SKM-1 (cell line): ENCODE measurements around the gene SACM1L.
"Not testable (repeated sequence)": the region's sequence is repeated elsewhere in the genome, so short reads cannot be mapped to it uniquely, and the experiment has no call there.

ENCODE experiments used
- DNase-seq: peaks from one replicate; lab custom pipeline; 2025; ENCODE audit not compliant: unreplicated experiment; lab: John Stamatoyannopoulos, UW

Gene SACM1L

DNA sequence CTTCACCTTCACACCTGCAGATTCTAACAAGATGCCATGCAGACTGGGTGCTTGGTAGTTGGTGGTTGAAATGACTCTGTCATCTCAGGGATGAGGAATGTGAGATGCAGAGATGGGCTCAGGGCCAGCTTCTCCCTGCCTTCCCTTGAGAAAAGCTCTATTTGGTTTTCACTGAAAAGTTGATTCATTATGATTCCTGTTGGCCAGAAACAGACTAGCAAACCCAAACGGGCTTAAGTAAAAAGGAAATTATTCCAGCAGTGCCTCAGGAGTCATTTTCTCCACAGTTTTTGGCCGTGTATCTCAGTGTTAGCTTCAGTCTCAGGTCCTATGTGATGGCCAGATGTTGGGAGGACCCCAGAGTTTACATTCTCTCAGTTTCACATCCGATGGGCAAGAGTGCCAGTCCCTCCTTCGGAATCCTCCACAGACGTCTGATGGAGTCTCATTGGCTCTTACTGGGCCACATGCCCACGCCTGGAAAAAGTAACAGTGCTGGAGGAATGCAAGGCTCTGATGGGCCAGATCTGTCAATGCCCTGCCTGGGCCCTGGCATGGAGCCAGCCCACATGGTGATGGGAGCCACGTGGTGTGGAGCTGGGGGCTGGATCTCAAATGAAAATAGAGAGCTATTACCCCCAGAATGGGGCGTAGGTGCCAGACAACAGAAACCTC lies 22.3 kb upstream of the SACM1L start:
- DNase-seq, result no peak

DNA sequence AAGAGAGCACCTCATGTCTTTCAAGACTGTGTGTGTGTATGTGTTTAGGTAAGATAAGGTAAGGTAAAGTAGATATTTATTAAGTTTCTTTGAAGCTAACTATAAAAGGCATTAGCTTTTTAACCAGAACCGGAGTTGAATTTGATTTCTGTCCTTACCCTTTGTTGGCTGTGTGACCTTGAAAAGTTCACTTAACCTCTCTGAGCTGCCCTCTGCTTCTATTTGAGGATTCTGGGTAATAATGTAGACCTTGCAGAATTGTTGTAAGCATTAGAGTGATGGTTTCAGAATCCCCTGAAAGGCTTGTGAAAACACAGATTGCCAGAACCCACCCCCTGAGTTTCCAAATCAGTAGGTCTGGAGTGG lies 21.6 kb upstream of the SACM1L start:
- DNase-seq, result no peak

DNA sequence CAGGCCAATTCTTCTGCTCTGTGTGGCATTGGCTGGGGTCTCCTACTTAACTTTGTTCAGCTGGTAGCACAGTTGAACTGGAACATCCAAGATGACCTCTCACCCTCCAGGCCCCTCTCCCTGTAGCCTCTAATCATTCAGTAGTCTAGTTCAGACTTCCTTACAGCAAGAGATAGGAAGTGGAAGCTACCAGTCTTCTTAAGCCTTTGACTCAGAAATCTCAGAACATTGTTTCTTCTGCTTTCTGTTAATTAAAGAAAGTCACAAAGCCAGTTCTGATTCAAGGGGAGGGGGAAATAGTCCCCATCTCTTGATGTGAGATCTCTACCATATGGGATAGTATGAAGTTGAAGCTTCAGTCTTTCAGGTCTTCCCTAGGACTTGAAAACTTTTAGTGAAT lies 18.8 kb upstream of the SACM1L start:
- DNase-seq, result no peak

DNA sequence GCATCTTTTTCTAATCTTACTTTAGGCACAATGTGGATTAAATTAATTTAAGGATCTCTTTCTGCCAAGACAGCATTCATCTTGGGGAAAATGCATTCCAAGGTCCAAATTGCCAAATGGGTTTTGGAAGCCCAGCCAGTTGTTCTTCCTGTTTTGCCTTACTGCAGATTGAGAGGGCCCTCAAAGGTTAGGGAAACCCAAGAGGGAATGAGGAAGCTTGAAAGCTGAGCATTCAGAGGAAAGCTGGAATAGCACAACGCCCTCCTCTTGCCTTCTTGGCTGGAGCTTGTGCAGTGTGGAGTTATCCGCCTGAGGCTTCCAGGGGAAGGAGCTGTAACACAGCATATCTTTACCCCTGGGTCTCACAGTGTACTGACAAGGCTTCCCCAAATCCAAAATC lies 18.2 kb upstream of the SACM1L start:
- DNase-seq, result no peak

DNA sequence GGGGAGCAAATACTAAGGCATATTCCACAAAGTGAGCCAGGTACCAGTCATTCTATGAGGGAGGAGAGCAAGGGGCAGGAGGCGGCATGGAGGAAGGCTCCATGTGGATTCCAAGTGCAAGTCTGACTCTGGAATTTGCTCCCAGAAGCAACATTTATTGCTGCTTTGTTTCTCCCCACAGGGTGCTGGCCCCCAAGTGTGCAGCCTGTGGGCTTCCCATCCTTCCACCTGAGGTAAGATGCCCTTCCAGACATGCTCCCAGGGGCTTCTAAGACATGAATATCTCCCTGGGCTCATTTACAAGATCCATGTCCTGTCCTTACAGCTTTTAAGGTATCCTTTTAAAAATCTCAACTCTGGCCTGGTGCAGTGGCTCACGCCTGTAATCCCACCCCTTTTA lies 15.9 kb upstream of the SACM1L start:
- DNase-seq, result no peak

DNA sequence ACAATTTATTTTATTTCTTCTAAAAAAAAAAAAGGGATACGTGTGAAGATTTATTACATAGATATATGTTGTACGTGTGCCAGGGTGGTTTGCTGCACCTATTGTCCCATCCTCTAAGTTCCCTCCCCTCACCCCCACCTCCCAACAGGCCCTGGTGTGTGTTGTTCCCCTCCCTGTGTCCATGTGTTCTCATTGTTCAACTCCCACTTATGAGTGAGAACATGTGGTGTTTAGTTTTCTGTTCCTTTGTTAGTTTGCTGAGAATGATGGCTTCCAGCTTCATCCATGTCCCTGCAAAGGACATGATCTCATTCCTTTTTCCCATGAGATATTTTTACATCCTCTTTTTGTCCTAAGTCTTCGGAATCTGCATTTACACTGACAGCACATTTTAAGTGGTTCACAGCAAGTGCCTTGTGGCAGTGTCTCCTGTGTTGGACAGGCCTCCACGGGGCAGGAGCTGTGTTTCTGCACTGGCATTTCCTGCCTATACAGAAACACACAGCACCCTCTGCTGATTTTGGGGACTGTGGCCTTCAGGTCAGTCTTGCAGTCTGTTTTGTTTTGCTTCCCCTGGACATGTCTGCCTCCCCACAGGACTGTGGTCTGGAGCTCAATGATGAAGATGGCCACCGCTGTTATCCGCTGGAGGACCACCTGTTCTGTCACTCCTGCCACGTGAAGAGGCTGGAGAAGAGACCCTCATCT lies 12.7 kb upstream of the SACM1L start:
- no peak for DNase-seq

DNA sequence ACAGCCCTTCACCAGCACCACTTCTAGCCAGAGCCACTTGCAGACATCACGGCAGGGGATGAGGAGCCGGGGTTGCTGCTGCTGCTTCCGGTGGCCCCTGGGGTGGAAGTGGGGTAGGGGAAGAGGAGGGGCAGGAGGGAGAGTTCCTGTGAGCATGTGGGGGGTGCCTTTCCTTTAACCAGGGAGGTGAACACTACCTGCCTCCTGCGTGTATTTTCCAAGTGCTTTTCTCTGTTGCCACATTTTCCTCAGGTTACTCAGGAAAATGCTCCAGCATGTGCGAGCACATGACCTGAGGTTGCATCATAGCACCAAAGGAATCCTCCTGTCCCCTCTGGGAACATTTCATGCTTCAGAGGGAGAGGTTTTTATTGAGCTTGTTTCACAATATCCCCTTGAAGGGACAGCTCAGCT lies 12.2 kb upstream of the SACM1L start:
- peak; percentile 72 for DNase-seq

DNA sequence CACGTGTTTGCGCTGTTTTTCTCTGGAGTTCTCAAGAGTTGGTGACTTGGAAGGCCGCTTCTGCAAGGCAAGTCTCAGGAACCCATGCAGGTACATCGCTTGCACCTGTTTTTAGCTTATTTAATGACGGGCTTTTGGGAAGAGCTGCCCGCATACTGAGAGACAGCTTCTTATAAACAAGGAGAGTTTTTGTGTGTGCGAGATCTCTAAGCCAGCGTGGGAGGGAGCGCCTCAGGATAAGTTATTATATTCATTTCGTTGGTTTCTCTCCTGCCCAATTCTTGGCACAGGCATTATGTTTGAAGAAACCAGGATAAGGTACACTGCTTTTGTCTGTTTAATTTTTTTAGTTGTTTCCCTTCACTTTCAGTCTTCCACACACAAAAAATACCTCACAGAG lies 11.4 kb upstream of the SACM1L start:
- no peak for DNase-seq

DNA sequence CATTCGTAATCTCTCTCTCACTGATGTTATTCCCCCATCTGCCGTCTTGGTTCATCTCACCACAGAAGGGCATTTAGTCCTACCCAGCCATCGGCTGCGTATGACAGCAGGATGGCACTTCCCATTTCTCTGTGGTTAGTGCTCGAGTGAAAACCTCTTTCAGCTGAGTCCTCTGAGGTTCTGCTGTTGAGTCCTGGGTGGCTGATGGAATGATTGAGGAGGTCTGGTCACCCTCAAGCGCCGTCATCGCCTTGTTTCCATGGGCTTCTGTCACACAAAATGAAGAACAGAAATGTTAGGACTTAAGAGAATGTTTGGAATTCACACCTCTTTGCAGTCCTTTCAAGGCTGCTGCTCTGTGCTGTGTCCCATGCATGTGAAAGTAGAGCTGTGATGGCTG lies 9.4 kb upstream of the SACM1L start:
- DNase-seq, result peak; percentile 47

DNA sequence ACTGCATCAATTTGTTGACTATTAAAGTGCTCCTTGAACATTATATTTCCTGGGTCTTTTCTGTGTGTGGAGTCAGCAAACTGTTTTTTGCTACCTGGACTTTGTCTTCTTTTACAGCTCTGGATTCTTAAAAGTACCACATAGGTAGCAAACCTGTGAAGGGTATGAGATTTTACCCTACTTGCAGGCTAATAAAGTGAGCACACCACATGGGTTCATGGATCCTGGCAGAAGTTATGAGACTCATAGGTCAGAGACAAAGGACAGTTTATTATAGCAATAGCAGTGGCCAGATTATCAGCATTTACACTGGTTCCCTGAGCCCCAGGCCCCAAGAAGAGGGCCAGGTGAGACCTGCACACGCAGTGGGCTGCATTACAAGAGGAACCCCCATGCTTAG lies 8.0 kb upstream of the SACM1L start:
- DNase-seq, result no peak

DNA sequence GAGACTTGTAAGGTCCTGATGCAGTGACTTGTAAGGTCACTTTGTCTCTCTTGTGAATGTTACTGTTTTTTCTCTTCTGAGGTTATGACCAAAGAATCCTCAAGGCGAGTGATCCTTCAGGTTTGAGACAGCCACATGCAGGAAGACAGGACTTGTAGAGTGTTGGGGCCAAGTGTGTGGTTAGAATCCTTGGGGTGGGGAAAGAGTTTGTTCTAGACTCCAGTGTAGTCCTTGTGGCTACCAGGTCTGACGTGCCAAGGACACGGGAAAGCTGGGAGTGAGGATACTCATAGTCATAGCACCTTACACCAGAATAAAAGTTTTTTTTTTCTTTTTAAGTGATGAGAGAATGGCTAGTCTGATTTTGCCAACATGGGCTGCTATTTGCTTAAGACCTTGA lies 7.3 kb upstream of the SACM1L start:
- no peak for DNase-seq

DNA sequence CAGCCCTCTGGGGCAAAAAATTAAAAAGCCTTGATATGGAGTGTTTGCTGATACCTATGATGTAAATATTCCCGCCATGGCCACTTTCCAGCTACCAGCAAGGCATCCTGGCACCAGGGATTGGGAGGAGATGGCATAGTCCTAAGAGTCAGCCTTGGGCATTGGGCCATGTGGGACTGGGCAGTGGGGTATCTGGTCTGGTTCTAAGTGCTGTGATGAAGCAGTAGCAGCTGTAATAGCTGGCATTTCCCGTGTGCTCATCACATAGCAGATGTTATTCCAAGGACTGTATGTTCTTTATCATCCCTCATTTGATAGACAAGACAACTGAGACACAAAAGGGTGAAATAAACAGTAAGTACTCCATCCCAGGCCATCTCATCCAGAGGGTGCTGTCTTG lies 6.9 kb upstream of the SACM1L start:
- DNase-seq, result no peak

DNA sequence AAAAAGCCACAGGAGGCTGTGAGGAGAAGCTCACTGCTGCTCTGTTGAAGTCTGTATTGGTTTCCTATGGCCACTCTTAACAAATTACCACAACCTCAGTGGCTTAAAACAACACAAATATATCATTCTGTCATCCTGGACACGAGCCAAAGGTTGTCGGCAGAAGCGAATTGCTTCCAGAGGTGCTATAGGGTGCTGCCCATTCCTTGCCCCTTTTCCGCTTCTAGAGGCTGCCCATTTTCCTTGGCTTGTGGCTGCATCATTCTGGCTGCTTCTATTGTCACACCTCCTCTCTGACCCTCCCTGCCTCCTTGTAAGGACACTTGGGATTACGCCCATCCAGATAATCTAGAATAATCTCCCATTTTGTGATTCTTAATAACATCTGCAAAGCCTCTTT lies 6.4 kb upstream of the SACM1L start:
- no peak for DNase-seq

DNA sequence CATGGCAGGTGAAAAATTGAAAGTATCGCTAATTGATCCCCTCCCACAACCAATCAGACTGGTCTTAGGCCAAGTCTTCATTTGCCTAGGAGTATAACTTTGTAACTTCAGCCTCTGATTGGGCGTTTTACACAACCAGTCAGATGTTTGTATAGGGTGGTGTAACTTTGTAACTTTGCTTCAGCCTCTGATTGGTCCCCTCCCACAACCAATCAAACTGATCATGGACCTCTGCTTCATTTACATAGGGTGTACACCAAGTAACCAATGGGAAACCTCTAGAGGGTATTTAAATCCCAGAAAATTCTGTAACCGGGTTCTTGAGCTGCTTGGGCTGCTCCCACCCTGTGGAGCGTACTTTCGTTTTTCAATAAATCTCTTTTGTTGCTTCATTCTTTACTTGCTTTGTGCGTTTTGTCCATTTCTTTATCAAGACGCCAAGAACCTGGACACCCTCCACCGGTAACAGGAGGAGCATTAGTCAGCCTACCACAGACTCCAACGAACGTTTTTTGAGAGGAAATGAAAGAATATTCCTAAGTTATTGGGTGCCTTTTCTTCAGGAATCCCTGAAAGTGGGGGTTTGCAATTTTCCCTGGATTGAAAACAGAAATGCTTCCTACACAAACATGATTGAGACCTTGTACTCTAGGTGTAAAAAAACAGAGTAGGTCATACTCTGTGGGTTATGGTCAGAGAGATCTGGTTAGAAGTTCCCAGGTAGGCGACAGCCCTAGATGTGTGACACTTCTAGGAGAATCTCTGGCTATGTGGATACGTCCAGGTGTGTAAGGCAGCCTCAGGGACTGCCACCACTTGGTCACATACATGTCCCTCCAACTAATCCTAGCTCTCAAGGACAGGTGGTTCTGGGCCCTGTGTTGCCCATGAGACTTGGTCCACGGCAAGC lies 5.5 kb upstream of the SACM1L start:
- DNase-seq, result no peak

DNA sequence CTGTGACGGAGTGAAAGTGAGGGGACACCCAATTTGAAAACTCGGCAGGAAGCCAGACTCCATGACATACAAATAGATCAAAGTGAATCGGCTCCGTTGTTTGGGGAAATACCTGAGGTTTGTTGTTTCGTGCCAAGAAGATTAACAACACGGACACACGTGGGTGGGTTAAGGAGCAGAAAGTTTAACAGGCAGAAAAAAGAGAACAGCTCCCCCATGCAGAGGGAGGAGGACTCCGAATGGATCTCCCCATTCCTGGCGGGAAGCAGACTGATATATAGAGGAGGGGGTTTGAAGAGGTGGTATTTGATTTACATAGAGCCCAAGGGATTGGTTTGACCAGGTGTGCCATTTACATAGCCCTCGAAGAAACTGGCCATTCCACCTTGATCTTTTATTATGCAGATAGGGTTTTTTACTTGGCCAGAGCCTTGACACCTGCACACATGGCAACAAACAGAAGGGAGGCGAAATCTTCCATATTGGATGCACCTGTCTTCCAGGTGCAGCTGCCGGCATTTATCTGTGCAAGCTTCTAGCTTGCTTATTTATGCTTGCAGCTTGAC lies 4.8 kb upstream of the SACM1L start:
- DNase-seq, result no peak

DNA sequence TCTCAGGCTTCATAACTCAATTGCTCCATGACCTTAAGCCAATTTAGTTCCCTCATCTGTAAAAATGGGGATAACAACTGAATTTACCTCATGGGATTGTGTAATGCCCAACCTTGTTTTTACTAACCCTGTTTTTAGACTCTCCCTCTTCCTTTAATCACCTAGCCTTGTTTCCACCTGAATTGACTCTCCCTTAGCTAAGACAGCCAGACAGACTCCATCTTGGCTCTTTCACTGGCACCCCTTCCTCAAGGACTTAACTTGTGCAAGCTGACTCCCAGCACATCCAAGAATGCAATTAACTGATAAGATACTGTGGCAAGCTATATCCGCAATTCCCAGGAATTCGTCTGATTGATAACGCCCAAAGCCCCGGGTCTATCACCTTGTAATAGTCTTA lies 3.5 kb upstream of the SACM1L start:
- not testable (repeated sequence) for DNase-seq

DNA sequence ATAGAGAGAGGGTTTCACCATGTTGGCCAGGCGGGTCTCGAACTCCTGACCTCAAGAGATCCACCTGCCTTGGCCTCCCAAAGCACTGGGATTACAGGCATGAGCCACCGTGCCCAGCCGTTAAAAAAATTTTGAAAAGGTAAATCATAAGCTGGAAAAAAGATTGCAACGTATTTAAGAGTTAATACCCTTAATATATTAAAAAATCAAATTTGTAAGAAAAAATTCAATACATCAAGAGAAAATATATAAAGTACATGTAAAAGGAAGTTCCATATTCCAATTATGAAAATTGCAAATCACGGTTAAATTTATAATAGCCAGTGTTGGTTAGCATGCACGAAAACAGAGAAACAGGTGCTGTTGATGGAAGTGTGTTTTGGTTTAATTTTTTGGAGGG lies 2.3 kb upstream of the SACM1L start:
- no peak for DNase-seq

DNA sequence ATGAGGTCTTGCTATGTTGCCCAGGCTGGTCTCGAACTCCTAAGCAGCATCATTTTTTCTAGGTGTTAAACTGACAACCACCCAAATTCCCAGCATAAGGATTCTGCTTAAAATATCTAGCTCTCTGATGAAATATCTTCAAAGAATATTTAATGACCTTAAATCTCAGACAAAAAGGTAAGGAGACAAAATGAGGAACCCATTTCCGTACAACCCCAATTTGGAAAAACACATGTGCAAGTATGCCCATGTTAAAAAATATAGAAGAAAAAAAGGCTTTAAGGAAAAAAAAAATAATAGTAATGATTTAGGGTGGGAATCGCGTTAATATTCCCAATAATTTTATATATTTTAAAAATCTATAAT lies 1.4 kb upstream of the SACM1L start:
- DNase-seq, result no peak

DNA sequence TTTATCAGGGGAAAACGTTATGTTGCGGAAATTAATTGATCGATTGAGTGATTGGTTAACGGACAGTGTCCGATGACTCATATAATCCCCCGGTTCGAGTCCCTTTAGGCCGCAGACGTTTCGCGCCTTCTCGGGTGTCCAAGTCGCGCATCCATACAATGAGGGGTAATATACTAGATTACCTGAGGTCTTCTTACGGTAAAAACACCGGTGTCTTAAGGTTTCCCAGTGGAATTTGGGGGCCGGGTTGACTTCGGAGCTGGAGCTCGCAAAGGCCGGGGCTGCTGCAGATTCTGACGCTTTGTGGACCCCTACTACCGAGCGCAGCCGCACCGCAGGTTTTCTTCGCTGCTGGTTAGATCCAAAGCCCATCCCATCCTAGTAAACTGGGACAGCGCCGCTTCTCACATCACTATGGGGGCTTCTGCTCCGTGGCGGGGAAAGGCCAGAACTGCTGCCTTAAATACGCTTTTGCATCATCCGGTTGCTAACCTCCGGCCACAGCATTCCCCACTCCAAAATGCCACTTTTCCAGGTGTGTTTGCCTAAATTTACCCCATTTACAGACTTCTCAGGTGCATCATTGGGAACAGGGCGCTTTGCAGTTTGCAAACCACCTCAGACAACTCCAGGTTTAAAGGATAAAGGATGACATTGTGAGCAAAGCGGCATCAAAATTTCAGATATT lies 858 bp upstream of the SACM1L start:
- peak; percentile 38 for DNase-seq

DNA sequence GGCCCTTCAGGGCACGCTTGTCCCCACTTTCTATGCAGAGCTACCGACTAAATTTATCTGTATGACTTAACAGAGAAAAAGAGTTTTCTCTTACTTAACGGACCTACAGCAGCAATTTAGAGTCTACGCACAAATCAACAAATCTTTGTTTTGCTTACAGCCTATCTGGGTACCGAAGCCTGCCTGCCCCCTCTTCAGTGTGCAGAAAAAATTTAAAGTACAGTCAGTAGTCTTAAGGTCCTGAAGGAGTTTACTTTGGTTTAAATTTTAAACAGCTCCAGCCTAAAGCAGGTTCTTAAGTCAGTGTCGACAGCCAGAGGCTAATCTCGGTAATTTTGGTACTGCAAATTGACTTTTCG lies 570 bp downstream of the SACM1L start:
- DNase-seq, result no peak

DNA sequence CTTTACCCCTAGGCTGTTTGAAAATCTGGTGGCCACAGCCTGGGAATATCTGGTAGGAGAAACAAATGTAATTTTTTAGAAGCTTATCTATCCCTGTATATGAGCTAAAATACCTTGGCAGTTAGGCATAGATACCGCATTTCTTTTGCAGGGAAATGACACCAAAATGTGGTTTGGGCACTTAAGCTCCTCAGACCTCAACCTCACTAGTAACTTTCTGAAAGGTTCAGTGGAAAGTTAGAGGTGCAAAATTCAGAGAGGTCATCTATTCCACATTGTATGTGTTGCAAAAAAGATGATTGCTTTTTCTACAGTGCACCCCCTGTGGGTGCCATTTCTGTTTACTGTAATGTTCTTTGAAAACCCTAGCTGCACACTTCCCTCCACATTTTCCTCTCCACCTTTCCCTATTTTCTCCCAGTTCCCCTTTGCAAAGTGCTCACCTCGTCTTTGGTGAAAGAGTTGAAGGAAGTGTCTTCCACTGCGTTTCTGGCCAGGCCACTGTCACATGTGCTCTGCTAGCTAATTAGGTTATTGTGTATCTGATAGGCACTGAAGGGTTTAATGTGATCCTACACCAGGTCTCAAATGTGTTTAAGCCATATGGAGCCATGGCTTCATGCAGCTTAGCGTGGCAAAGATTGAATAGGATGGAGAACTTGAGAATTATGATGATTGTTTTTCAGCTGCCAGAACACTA lies 1.3 kb downstream of the SACM1L start:
- peak; percentile 5 for DNase-seq
